H9 (cell line): ENCODE measurements around the gene ARID1A. TPM values are rescaled to one million over a fixed set of nuclear protein-coding genes. Genes with fewer than 3 reads are reported as not detected.

Experiments used
- DNase-seq: peaks from one replicate; pipeline ENCODE4 v3.0.0-alpha.2; 2017
- H2AFZ ChIP-seq: one replicate; pipeline ENCODE4 v1.6.1; 2013; ENCODE audit warnings: mild to moderate bottlenecking, low read length, control low read depth, moderate library complexity
- H2AK5ac ChIP-seq: 2 replicates; pipeline ENCODE4 v1.6.1; 2013; ENCODE audit warnings: low read length, control low read depth, mixed read lengths; ENCODE audit not compliant: insufficient read length
- H2BK120ac ChIP-seq: one replicate; pipeline ENCODE4 v1.6.1; 2013; ENCODE audit warnings: low read depth, mild to moderate bottlenecking, low read length, control low read depth, inconsistent platforms; ENCODE audit not compliant: poor library complexity, severe bottlenecking
- H2BK12ac ChIP-seq: 2 replicates; pipeline ENCODE4 v1.6.1; 2013; ENCODE audit warnings: low read length, control low read depth, mixed read lengths, low read depth; ENCODE audit not compliant: insufficient read length
- H2BK15ac ChIP-seq: 2 replicates; pipeline ENCODE4 v1.6.1; 2013; ENCODE audit warnings: low read depth, low read length, control low read depth
- H2BK20ac ChIP-seq: one replicate; pipeline ENCODE4 v1.6.1; 2013; ENCODE audit warnings: low read depth, mild to moderate bottlenecking, low read length, control low read depth, inconsistent platforms; ENCODE audit not compliant: poor library complexity, severe bottlenecking
- H2BK5ac ChIP-seq: 2 replicates; pipeline ENCODE4 v1.6.1; 2013; ENCODE audit warnings: low read length, control low read depth, mixed read lengths; ENCODE audit not compliant: insufficient read length
- H3K14ac ChIP-seq: 2 replicates; pipeline ENCODE4 v1.6.1; 2013; ENCODE audit warnings: low read length, control low read depth; ENCODE audit not compliant: insufficient read depth
- H3K18ac ChIP-seq: 2 replicates; pipeline ENCODE4 v1.6.1; 2013; ENCODE audit warnings: low read depth, mild to moderate bottlenecking, mixed read lengths, low read length, control low read depth; ENCODE audit not compliant: insufficient read length
- H3K23ac ChIP-seq: 2 replicates; pipeline ENCODE4 v1.6.1; 2013; ENCODE audit warnings: low read length, control low read depth, mixed read lengths, low read depth; ENCODE audit not compliant: insufficient read length
- H3K23me2 ChIP-seq: 2 replicates; pipeline ENCODE4 v1.6.1; 2013; ENCODE audit warnings: low read depth, mild to moderate bottlenecking, mixed read lengths, low read length, control low read depth; ENCODE audit not compliant: insufficient read length, poor library complexity, severe bottlenecking
- H3K27ac ChIP-seq: 2 replicates; pipeline ENCODE4 v1.5.1; 2013; ENCODE audit warnings: low read length, control low read depth, mixed read lengths, low read depth; ENCODE audit not compliant: insufficient read length
- H3K27me3 ChIP-seq: 2 replicates; pipeline ENCODE4 v1.6.1; 2013; ENCODE audit warnings: low read length, control low read depth, inconsistent platforms; ENCODE audit not compliant: insufficient read depth
- H3K4ac ChIP-seq: 2 replicates; pipeline ENCODE4 v1.6.1; 2013; ENCODE audit warnings: low read depth, mild to moderate bottlenecking, control low read depth, inconsistent platforms, low read length, moderate library complexity
- H3K4me1 ChIP-seq: 2 replicates; pipeline ENCODE4 v1.6.1; 2013; ENCODE audit warnings: low read length, control low read depth, inconsistent platforms; ENCODE audit not compliant: insufficient read depth
- H3K4me2 ChIP-seq: 2 replicates; pipeline ENCODE4 v1.6.1; 2013; ENCODE audit warnings: low read length, control low read depth, mixed read lengths; ENCODE audit not compliant: insufficient read length, insufficient read depth
- H3K56ac ChIP-seq: 2 replicates; pipeline ENCODE4 v1.6.1; 2013; ENCODE audit warnings: low read depth, mild to moderate bottlenecking, mixed read lengths, low read length, control low read depth; ENCODE audit not compliant: insufficient read length
- H3K79me1 ChIP-seq: 2 replicates; pipeline ENCODE4 v1.6.1; 2013; ENCODE audit warnings: low read depth, mild to moderate bottlenecking, moderate library complexity, low read length, control low read depth, inconsistent platforms; ENCODE audit not compliant: insufficient read depth, poor library complexity, severe bottlenecking
- H3K79me2 ChIP-seq: 2 replicates; pipeline ENCODE4 v1.6.1; 2013; ENCODE audit warnings: low read length, control low read depth, inconsistent platforms; ENCODE audit not compliant: insufficient read depth
- H3K9ac ChIP-seq: 2 replicates; pipeline ENCODE4 v1.6.1; 2013; ENCODE audit warnings: low read length, control low read depth, mixed read lengths; ENCODE audit not compliant: insufficient read length; ENCODE audit errors: extremely low read depth
- H3K9me3 ChIP-seq: one replicate; pipeline ENCODE4 v1.6.1; 2013; ENCODE audit warnings: low read depth, low read length, inconsistent platforms; ENCODE audit not compliant: control insufficient read depth
- H3T11ph ChIP-seq: one replicate; pipeline ENCODE4 v1.6.1; 2013; ENCODE audit warnings: mild to moderate bottlenecking, low read length, control low read depth, inconsistent platforms
- H4K20me1 ChIP-seq: one replicate; pipeline ENCODE4 v1.6.1; 2013; ENCODE audit not compliant: control insufficient read depth, insufficient read length, insufficient read depth
- H4K5ac ChIP-seq: 2 replicates; pipeline ENCODE4 v1.6.1; 2013; ENCODE audit warnings: low read depth, mild to moderate bottlenecking, mixed read lengths, low read length, control low read depth; ENCODE audit not compliant: insufficient read length
- H4K8ac ChIP-seq: replicated peaks from 2 replicates; pipeline ENCODE4 v1.6.1; 2013; ENCODE audit warnings: low read length, control low read depth, mixed read lengths, low read depth; ENCODE audit not compliant: insufficient read length
- H4K91ac ChIP-seq: 2 replicates; pipeline ENCODE4 v1.6.1; 2013; ENCODE audit warnings: low read depth, mild to moderate bottlenecking, moderate library complexity, mixed read lengths, low read length, control low read depth; ENCODE audit not compliant: insufficient read length
- H3K27ac Mint-ChIP-seq, 3 experiments: 2 replicates in 2 of 3; 3 replicates in 1 of 3; pipeline ENCODE4 v1.8.0; 2020 to 2021; ENCODE audit warnings: mixed read lengths in 3 of 3, mild to moderate bottlenecking in 1 of 3, moderate library complexity in 1 of 3
- H3K27me3 Mint-ChIP-seq: 2 replicates; pipeline ENCODE4 v1.8.0; 2021; ENCODE audit warnings: low read depth, mild to moderate bottlenecking, moderate library complexity, mixed read lengths
- H3K36me3 Mint-ChIP-seq, 3 experiments: 2 replicates in 2 of 3; 3 replicates in 1 of 3; pipeline ENCODE4 v1.8.0; 2020 to 2021; ENCODE audit warnings: low read depth in 3 of 3, mixed read lengths in 3 of 3; ENCODE audit not compliant: insufficient read depth in 1 of 3
- H3K4me1 Mint-ChIP-seq, 2 experiments: 2 replicates each; pipeline ENCODE4 v1.8.0; 2020; ENCODE audit warnings: mixed read lengths in 2 of 2
- H3K4me3 Mint-ChIP-seq, 2 experiments: 2 replicates in 1 of 2; 3 replicates in 1 of 2; pipeline ENCODE4 v1.8.0; 2020 to 2021; ENCODE audit warnings: mild to moderate bottlenecking in 2 of 2, mixed read lengths in 2 of 2, moderate library complexity in 1 of 2
- H3K9me3 Mint-ChIP-seq, 2 experiments: 2 replicates in 1 of 2; 3 replicates in 1 of 2; pipeline ENCODE4 v1.8.0; 2020; ENCODE audit warnings: mild to moderate bottlenecking in 2 of 2, mixed read lengths in 2 of 2, moderate library complexity in 1 of 2
- CTCF ChIP-seq: fragments of 200-600 bp; sonication (generic); conservative IDR thresholded peaks from 3 replicates; pipeline ENCODE4 v1.8.0; 2021; ENCODE audit warnings: antibody characterized with exemption, mild to moderate bottlenecking
- WGBS: extraction: QIAGEN DNeasy Blood & Tissue Kit; methylation state at CpG from one replicate; pipeline ENCODE4 v1.1.7; 2013; ENCODE audit warnings: missing lambda C conversion rate, low lambda C conversion rate, mixed read lengths; ENCODE audit not compliant: insufficient read length; ENCODE audit errors: extremely low coverage; 5-methylcytosine and 5-hydroxymethylcytosine counted together
- total RNA-seq: library from RNA; stranded (reverse); gene quantifications from 2 replicates; pipeline ENCODE4 v1.2.1, GENCODE V29; 2021

ARID1A gene
- total RNA-seq, 1 experiment from 2014 or later = 147 TPM

DNA sequence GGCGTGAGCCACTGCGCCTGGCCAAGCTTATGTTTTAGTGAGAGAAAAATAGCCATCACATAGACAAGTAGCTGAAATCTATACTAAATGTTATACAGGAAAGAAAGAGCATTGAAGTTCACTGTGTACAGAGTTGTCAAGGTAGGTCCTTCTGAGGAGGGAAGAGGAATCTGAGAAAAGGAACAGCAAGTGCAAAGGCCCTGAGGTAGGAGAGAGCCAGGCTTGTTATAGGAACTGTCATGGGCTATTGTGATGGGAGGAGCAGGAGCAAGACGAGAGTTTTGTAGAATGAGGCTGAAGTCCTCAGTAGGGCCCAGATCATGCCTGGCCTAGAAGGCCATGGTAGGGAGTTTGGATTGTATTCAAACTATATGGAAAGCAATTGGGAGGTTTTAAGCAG is 135.2 kb downstream of the ARID1A start:
- H3K27me3 ChIP-seq = no peaks in the 10 kb centered on the region
- H3K4me1 ChIP-seq = no peaks in the 10 kb centered on the region
- no peak overlapping the region for H2BK120ac ChIP-seq
- H2BK20ac ChIP-seq = no peak overlapping the region
- no peak overlapping the region for H3K18ac ChIP-seq
- H3K4me3 Mint-ChIP-seq = no peak overlapping the region
- no peak overlapping the region for H2BK5ac ChIP-seq
- H4K8ac ChIP-seq = no peak overlapping the region
- H4K91ac ChIP-seq = no peak overlapping the region
- H3K27ac Mint-ChIP-seq = no peak overlapping the region
- no peaks in the 10 kb centered on the region; the same call in 1 of the 2 replicates for H3K27me3 Mint-ChIP-seq
- H2AFZ ChIP-seq = no peak overlapping the region
- H3K4me2 ChIP-seq = no peak overlapping the region
- no peak overlapping the region for H4K5ac ChIP-seq
- no peaks in the 10 kb centered on the region; the same call in 1 of the 2 replicates for H3K79me2 ChIP-seq
- H3K36me3 Mint-ChIP-seq = peaks cover 26 to 41% (median 34%) of the 10 kb centered on the region in 3 experiments
- no peak overlapping the region for H3K27ac ChIP-seq
- H3K14ac ChIP-seq = no peak overlapping the region
- no peak overlapping the region for H3K9ac ChIP-seq
- H2BK12ac ChIP-seq = no peak overlapping the region
- H3T11ph ChIP-seq = no peak overlapping the region
- no peaks in the 10 kb centered on the region for H3K9me3 ChIP-seq
- peaks cover 24 to 25% of the 10 kb centered on the region in 2 experiments for H3K4me1 Mint-ChIP-seq
- H3K23ac ChIP-seq = no peak overlapping the region
- peaks cover 3% of the 10 kb centered on the region for H3K79me1 ChIP-seq
- no peaks in the 10 kb centered on the region for H4K20me1 ChIP-seq
- no peak overlapping the region for H2AK5ac ChIP-seq
- no peaks in the 10 kb centered on the region; a peak in 1 of 5 replicates for H3K9me3 Mint-ChIP-seq
- H3K4ac ChIP-seq = no peak overlapping the region
- no peak overlapping the region for H2BK15ac ChIP-seq
- DNase-seq = no peak
- H3K23me2 ChIP-seq = peaks cover 7% of the 10 kb centered on the region
- TF ChIP-seq CTCF = no peak
- H3K56ac ChIP-seq = no peak overlapping the region
- no CpG with 5 or more reads among the region's 3 CpGs for WGBS

Other genes starting within 250 kb of the ARID1A start
- 622 and 626 TPM in 2 replicates for gene HMGN2, start 223.6 kb upstream of the ARID1A start, total RNA-seq
- 43.3 and 45.3 TPM in 2 replicates for gene RPS6KA1, start 166.3 kb upstream of the ARID1A start, total RNA-seq
- gene PIGV, start 91.9 kb downstream of the ARID1A start, total RNA-seq = 7.0 and 7.5 TPM in 2 replicates
- 33.1 and 38.9 TPM in 2 replicates for gene ZDHHC18, start 130.7 kb downstream of the ARID1A start, total RNA-seq
- 3.8 and 4.3 TPM in 2 replicates for gene SFN, start 167.1 kb downstream of the ARID1A start, total RNA-seq
- 44.3 and 47.8 TPM in 2 replicates for gene GPN2, start 194.3 kb downstream of the ARID1A start, total RNA-seq
- 19.4 and 21.2 TPM in 2 replicates for gene GPATCH3, start 204.5 kb downstream of the ARID1A start, total RNA-seq
- gene NR0B2, start 218.0 kb downstream of the ARID1A start, total RNA-seq = not detected in 2 replicates
- 118 and 120 TPM in 2 replicates for gene NUDC, start 225.7 kb downstream of the ARID1A start, total RNA-seq